A549 (cell line): ENCODE data around the gene INKA2. TPM values are rescaled to one million over a fixed set of nuclear protein-coding genes. Genes with fewer than 3 reads are reported as not detected.
A peak's percentile ranks its signal among the peaks of the same experiment; 100 is the strongest.

Experiments
- ATAC-seq, 2 experiments: fragments of 200-7000 bp in 1 of 2; fragments of >200 bp in 1 of 2; cut with Nextera tagmentation in 1 of 2; cut with Tn5 transposase in 1 of 2; 3 replicates each; pipeline versions ENCODE4 v1.8.0 to v1.9.1; 2018 to 2020; ENCODE audit warnings: mild to moderate bottlenecking in 1 of 2, moderate library complexity in 1 of 2
- CTCF ChIA-PET: fragments of 300-600 bp; sonication (Branson Sonifier 250); formaldehyde crosslinking; extraction: SDS; loops from one replicate; lab custom pipeline; 2021; ENCODE audit warnings: antibody characterized with exemption, inconsistent platforms; lab: Yijun Ruan, JAX
- POLR2A ChIA-PET: fragments of 350-600 bp; formaldehyde crosslinking; extraction: SDS; loops from one replicate; lab custom pipeline; 2021; ENCODE audit warnings: antibody characterized with exemption, inconsistent platforms; lab: Yijun Ruan, JAX
- DNase-seq, 2 experiments: peaks; one replicate each; pipeline versions ENCODE4 v3.0.0 to v3.0.0-alpha.2; 2011 to 2016; ENCODE audit warnings: low read depth in 1 of 2, low spot score in 1 of 2
- FAIRE-seq: peaks from 2 replicates; lab custom pipeline; 2011; peaks lifted over from hg19 to GRCh38; lab: Jason Lieb, UNC
- H3K27ac ChIP-seq, 2 experiments: fragments of >200 bp; sonication (Bioruptor Twin); formaldehyde crosslinking; 3 replicates each; pipeline ENCODE4 v1.5.1; 2016 to 2017
- H3K4me1 ChIP-seq: fragments of >200 bp; sonication (Bioruptor Twin); formaldehyde crosslinking; 3 replicates; pipeline ENCODE4 v1.6.1; 2016
- H3K4me2 ChIP-seq: fragments of >200 bp; sonication (Bioruptor Twin); formaldehyde crosslinking; 3 replicates; pipeline ENCODE4 v1.6.1; 2016
- H3K4me3 ChIP-seq: fragments of >200 bp; sonication (Bioruptor Twin); formaldehyde crosslinking; 3 replicates; pipeline ENCODE4 v1.5.1; 2016
- H3K9me3 ChIP-seq: fragments of >200 bp; sonication (Bioruptor Twin); formaldehyde crosslinking; 3 replicates; pipeline ENCODE4 v1.6.1; 2016
- BHLHE40 ChIP-seq: IDR thresholded peaks from 2 replicates; pipeline ENCODE4 v1.6.1; 2012; ENCODE audit warnings: low read depth, low read length, inconsistent platforms
- CEBPB ChIP-seq, 2 experiments: fragments of >200 bp in 1 of 2; sonication (Bioruptor Twin) in 1 of 2; formaldehyde crosslinking in 1 of 2; IDR thresholded peaks; 2 replicates each; pipeline ENCODE4 v1.6.1; 2012 to 2016
- CTCF ChIP-seq: fragments of >200 bp; sonication (Bioruptor Twin); formaldehyde crosslinking; IDR thresholded peaks from 3 replicates; pipeline ENCODE4 v1.5.1; 2016
- FOSL2 ChIP-seq, 2 experiments: fragments of 450-650 bp in 1 of 2; fragments of >200 bp in 1 of 2; sonication (Bioruptor Twin) in 1 of 2; formaldehyde crosslinking; IDR thresholded peaks; 2 replicates each; pipeline versions ENCODE4 v1.5.0 to v1.6.1; 2016 to 2020; ENCODE audit warnings: mild to moderate bottlenecking in 1 of 2, moderate library complexity in 1 of 2
- FOXS1 ChIP-seq: fragments of 250-450 bp; sonication (Bioruptor Pico); IDR thresholded peaks from 2 replicates; pipeline ENCODE4 v1.5.0; 2020; ENCODE audit warnings: mild to moderate bottlenecking, moderate library complexity
- HOXB5 ChIP-seq: fragments of 250-450 bp; sonication (Bioruptor Pico); IDR thresholded peaks from 2 replicates; pipeline ENCODE4 v1.5.0; 2020; ENCODE audit warnings: mild to moderate bottlenecking, moderate library complexity
- PHF8 ChIP-seq: fragments of 200-600 bp; sonication (generic); IDR thresholded peaks from 2 replicates; pipeline ENCODE4 v1.6.1; 2016; ENCODE audit warnings: low read depth, mild to moderate bottlenecking, antibody characterized with exemption, moderate library complexity, borderline replicate concordance
- POLR2AphosphoS2 ChIP-seq: conservative IDR thresholded peaks from 2 replicates; pipeline ENCODE4 v1.6.1; 2012; ENCODE audit warnings: low read length, improper control_type of control experiment, inconsistent platforms
- RAD21 ChIP-seq, 2 experiments: fragments of >200 bp in 1 of 2; sonication (Bioruptor Twin) in 1 of 2; formaldehyde crosslinking in 1 of 2; IDR thresholded peaks in 1 of 2; conservative IDR thresholded peaks in 1 of 2; 2 replicates in 1 of 2; 3 replicates in 1 of 2; pipeline ENCODE4 v1.6.1; 2012 to 2018; ENCODE audit warnings: inconsistent platforms in 1 of 2
- SREBF2 ChIP-seq: fragments of 450-650 bp; IDR thresholded peaks from 2 replicates; pipeline ENCODE4 v1.6.1; 2014; ENCODE audit warnings: mild to moderate bottlenecking, moderate library complexity
- TFCP2L1 ChIP-seq: fragments of 250-450 bp; sonication (Bioruptor Pico); IDR thresholded peaks from 2 replicates; pipeline ENCODE4 v1.5.0; 2021; ENCODE audit warnings: mild to moderate bottlenecking
- ZNF302 ChIP-seq: fragments of 250-450 bp; sonication (Bioruptor Pico); IDR thresholded peaks from 2 replicates; pipeline ENCODE4 v1.9.0; 2021; ENCODE audit warnings: inconsistent platforms, mild to moderate bottlenecking, moderate library complexity
- WGBS: methylation state at CpG from one replicate; pipeline ENCODE4 v1.1.6; 2017; ENCODE audit errors: missing lambda C conversion rate; 5-methylcytosine and 5-hydroxymethylcytosine counted together
- polyA plus RNA-seq, 4 experiments: library from polyadenylated mRNA; depleted of rRNA in 3 of 4; stranded (reverse); fragments of >200 nt; fragmentation: RNase III in 1 of 4; extraction: RNeasy Plus Mini Kit Qiagen cat#74134 plus additional on column Dnase treatment in 1 of 4; gene quantifications; 2 replicates in 3 of 4; 3 replicates in 1 of 4; pipeline ENCODE4 v1.2.3, GENCODE V29; 2011 to 2017
- TF ChIP-seq, protein P1 (sequence below): fragments of 150-350 bp; IDR thresholded peaks from 2 replicates; pipeline ENCODE4 v1.6.1; 2014; ENCODE audit warnings: low read depth, mild to moderate bottlenecking, low read length
- TF ChIP-seq, protein P2 (sequence below): fragments of 450-650 bp; IDR thresholded peaks from 2 replicates; pipeline ENCODE4 v1.6.1; 2014; ENCODE audit warnings: antibody characterized with exemption

Gene INKA2
- polyA plus RNA-seq, 2 of the 4 experiments (the other 2 are of a cell fraction), result 1.2 to 1.3 TPM

- Histone ChIP-seq H3K4me3 (no peak overlapping the region), H3K27ac (no peak overlapping the region), H3K9me3 (no peaks in the 10 kb centered on the region), H3K4me2 (no peak overlapping the region), H3K4me1 (peaks cover 10% of the 10 kb centered on the region; the same call in 2 of the 3 replicates)
- 97% methylated on average over 5 of the region's 5 CpGs for WGBS
- ChIA-PET POLR2A (no interaction called here), CTCF (interaction anchor here (0.8 to 9.0 kb wide), 2 partner anchors 13 to 20 kb away, joined by 3 to 47 read pairs; no protein-coding TSS in a partner anchor)
- DNase-seq (no peak), ATAC-seq (no peak), FAIRE-seq (no peak)
- TF ChIP-seq, protein P1, sequence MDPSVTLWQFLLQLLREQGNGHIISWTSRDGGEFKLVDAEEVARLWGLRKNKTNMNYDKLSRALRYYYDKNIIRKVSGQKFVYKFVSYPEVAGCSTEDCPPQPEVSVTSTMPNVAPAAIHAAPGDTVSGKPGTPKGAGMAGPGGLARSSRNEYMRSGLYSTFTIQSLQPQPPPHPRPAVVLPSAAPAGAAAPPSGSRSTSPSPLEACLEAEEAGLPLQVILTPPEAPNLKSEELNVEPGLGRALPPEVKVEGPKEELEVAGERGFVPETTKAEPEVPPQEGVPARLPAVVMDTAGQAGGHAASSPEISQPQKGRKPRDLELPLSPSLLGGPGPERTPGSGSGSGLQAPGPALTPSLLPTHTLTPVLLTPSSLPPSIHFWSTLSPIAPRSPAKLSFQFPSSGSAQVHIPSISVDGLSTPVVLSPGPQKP, result no peak
- TF ChIP-seq PHF8, result no peak
- TF ChIP-seq ZNF302 (CRISPR knock-in tag), result no peak
- TF ChIP-seq SREBF2, result no peak
- no peak for TF ChIP-seq POLR2AphosphoS2
- no peak for TF ChIP-seq BHLHE40
- TF ChIP-seq, protein P2, sequence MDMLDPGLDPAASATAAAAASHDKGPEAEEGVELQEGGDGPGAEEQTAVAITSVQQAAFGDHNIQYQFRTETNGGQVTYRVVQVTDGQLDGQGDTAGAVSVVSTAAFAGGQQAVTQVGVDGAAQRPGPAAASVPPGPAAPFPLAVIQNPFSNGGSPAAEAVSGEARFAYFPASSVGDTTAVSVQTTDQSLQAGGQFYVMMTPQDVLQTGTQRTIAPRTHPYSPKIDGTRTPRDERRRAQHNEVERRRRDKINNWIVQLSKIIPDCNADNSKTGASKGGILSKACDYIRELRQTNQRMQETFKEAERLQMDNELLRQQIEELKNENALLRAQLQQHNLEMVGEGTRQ, result no peak
- TF ChIP-seq RAD21 (conservative IDR thresholded peaks at IDR 0.05 in 1 of 2, IDR thresholded peaks at IDR 0.05 in 1 of 2), result no peak
Observed at GRCh38 chr1:111733992-111734341, 5.2 kb downstream of the INKA2 start.

GRCh38 chr1:111733183-111733991, 5.8 kb downstream of the INKA2 start:
- H3K27ac ChIP-seq, result no peak overlapping the region

DNA sequence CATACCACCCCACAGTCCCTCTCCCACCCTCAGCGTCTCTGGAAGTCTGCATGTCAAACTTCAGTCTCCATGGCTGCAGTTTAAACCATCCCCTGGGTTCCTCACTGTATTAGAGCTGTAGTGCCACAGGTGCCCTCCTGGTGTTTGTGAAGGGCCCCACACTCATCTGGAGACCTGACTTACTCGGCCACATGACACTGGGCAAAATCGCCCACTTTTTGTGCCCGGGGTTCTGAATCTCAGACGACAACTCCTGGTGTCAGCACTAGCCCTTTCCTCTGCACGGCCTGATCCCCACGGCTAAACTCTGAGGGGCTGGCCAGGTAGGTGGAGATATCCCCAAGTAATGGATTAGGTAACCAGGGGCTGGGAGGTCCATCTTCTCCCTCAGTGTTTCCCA, 6.5 kb downstream of the INKA2 start:
- DNase-seq (no peak), FAIRE-seq (no peak), ATAC-seq (no peak)
- ChIA-PET CTCF (interaction anchor here (9.0 kb wide), 1 partner anchor 18 kb away, joined by 47 read pairs; no protein-coding TSS in a partner anchor), POLR2A (no interaction called here)
- no peaks in the 10 kb centered on the region for H3K9me3 ChIP-seq
- peaks cover 3% of the 10 kb centered on the region; the same call in 1 of the 3 replicates for H3K4me1 ChIP-seq
- H3K27ac ChIP-seq, result no peak overlapping the region
- TF ChIP-seq HOXB5 (CRISPR knock-in tag), result no peak
- no peak for TF ChIP-seq FOXS1 (CRISPR knock-in tag)
- no peak overlapping the region for H3K4me3 ChIP-seq
- H3K4me2 ChIP-seq, result no peak overlapping the region
- WGBS, result 87% methylated on average over 7 of the region's 7 CpGs

More at GRCh38 chr1:111733183-111733991, 5.8 kb downstream of the INKA2 start:
- Histone ChIP-seq H3K4me3 (no peak overlapping the region), H3K4me2 (no peak overlapping the region), H3K9me3 (no peaks in the 10 kb centered on the region), H3K4me1 (peaks cover 10% of the 10 kb centered on the region; the same call in 2 of the 3 replicates)
- peak in 1 of 2 experiments; percentile 64; a peak in 3 of 6 replicates for ATAC-seq
- ChIA-PET CTCF (interaction anchor here (0.8 to 9.0 kb wide), 2 partner anchors 14 to 19 kb away, joined by 3 to 47 read pairs; no protein-coding TSS in a partner anchor), POLR2A (no interaction called here)
- no peak for TF ChIP-seq FOSL2 (IDR thresholded peaks at IDR 0.05)
- TF ChIP-seq FOSL2 (CRISPR knock-in tag; IDR thresholded peaks at IDR 0.05), result no peak
- no peak for TF ChIP-seq TFCP2L1 (CRISPR knock-in tag)
- no peak for TF ChIP-seq CEBPB (IDR thresholded peaks at IDR 0.05)
- no peak for TF ChIP-seq CTCF
- peak in 1 of 2 experiments; percentile 52 for DNase-seq
- no peak for FAIRE-seq
- WGBS, result 61% methylated on average over 9 of the region's 9 CpGs
